Measurements from ENCODE around the gene PPP1R14B.
A peak's percentile ranks its signal among the peaks of the same experiment; 100 is the strongest.

Gene PPP1R14B

GRCh38 chr11:64230171-64230984, 16.4 kb downstream of the PPP1R14B start, which contains the start of gene DNAJC4:
DNAJC4 (plus strand) TSS chr11:64230548; CDS start chr11:64230855, 307 bp downstream.
- peak within 1 kb of the TSS; percentile 93 for H3K4me3 Mint-ChIP-seq
- H3K27me3 Mint-ChIP-seq = no peaks in the 10 kb centered on the region
- H3K27ac Mint-ChIP-seq = peak within 1 kb of the TSS; percentile 96
- peaks cover 35% of the 10 kb centered on the region for H3K4me1 Mint-ChIP-seq
- H3K9me3 Mint-ChIP-seq = no peaks in the 10 kb centered on the region
- peak; percentile 86 to 89 for DNase-seq (ENCODE audit: low spot score in 2 of 2)
- ATAC-seq (ENCODE audit: low read depth) = peak; percentile 52
- H3K36me3 Mint-ChIP-seq = no peaks in the 10 kb centered on the region

- H3K36me3 Mint-ChIP-seq = no peaks in the 10 kb centered on the region
- no peak for ATAC-seq (ENCODE audit: low read depth)
- peak overlapping the region; percentile 93 for H3K4me3 Mint-ChIP-seq
- no peaks in the 10 kb centered on the region for H3K9me3 Mint-ChIP-seq
- H3K27me3 Mint-ChIP-seq = no peaks in the 10 kb centered on the region
- H3K27ac Mint-ChIP-seq = peak overlapping the region; percentile 96
- DNase-seq (ENCODE audit: low spot score in 2 of 2) = no peak
- H3K4me1 Mint-ChIP-seq = peaks cover 39% of the 10 kb centered on the region
Observed at GRCh38 chr11:64229744-64230170, 17.0 kb downstream of the PPP1R14B start.

- peak overlapping the region; percentile 96 for H3K27ac Mint-ChIP-seq
- no peaks in the 10 kb centered on the region for H3K27me3 Mint-ChIP-seq
- H3K4me3 Mint-ChIP-seq = peak overlapping the region; percentile 93
- H3K4me1 Mint-ChIP-seq = peaks cover 40% of the 10 kb centered on the region
- no peaks in the 10 kb centered on the region for H3K36me3 Mint-ChIP-seq
- ATAC-seq (ENCODE audit: low read depth) = no peak
- H3K9me3 Mint-ChIP-seq = no peaks in the 10 kb centered on the region
- DNase-seq (ENCODE audit: low spot score in 2 of 2) = no peak
Observed at GRCh38 chr11:64229090-64229743, 17.5 kb downstream of the PPP1R14B start.

GRCh38 chr11:64227405-64227956, 19.3 kb downstream of the PPP1R14B start:
- ATAC-seq (ENCODE audit: low read depth) (no peak), DNase-seq (ENCODE audit: low spot score in 2 of 2) (no peak)
- H3K4me3 Mint-ChIP-seq = peak overlapping the region; percentile 94

GRCh38 chr11:64226507-64227051, 20.2 kb downstream of the PPP1R14B start:
- H3K36me3 Mint-ChIP-seq = no peaks in the 10 kb centered on the region
- H3K4me1 Mint-ChIP-seq = peaks cover 33% of the 10 kb centered on the region

More at GRCh38 chr11:64227405-64227956, 19.3 kb downstream of the PPP1R14B start:
- H3K36me3 Mint-ChIP-seq = no peaks in the 10 kb centered on the region
- H3K4me1 Mint-ChIP-seq = peaks cover 37% of the 10 kb centered on the region
- H3K27me3 Mint-ChIP-seq = no peaks in the 10 kb centered on the region
- no peaks in the 10 kb centered on the region for H3K9me3 Mint-ChIP-seq
- H3K27ac Mint-ChIP-seq = peak overlapping the region; percentile 89

GRCh38 chr11:64225608-64226506, 20.9 kb downstream of the PPP1R14B start, which contains the start of the genes NUDT22 and TRPT1:
NUDT22 (plus strand) TSS chr11:64226274; CDS start chr11:64226653, 379 bp downstream.
TRPT1 (minus strand) TSS chr11:64226186; CDS start chr11:64225860, 326 bp downstream.
- ATAC-seq (ENCODE audit: low read depth) (peak; percentile 62), DNase-seq (ENCODE audit: low spot score in 2 of 2) (peak; percentile 86 to 88)
- peak within 1 kb of the TSS; percentile 89 for H3K27ac Mint-ChIP-seq
- no peaks in the 10 kb centered on the region for H3K9me3 Mint-ChIP-seq
- H3K27me3 Mint-ChIP-seq = no peaks in the 10 kb centered on the region
- peaks cover 29% of the 10 kb centered on the region for H3K4me1 Mint-ChIP-seq
- peak within 1 kb of the TSS; percentile 94 for H3K4me3 Mint-ChIP-seq
- H3K36me3 Mint-ChIP-seq = peaks cover 2% of the 10 kb centered on the region

More at GRCh38 chr11:64226507-64227051, 20.2 kb downstream of the PPP1R14B start:
- ATAC-seq (ENCODE audit: low read depth) (peak; percentile 26), DNase-seq (ENCODE audit: low spot score in 2 of 2) (peak in 1 of 2 donors; percentile 56)
- Mint-ChIP-seq H3K27me3 (no peaks in the 10 kb centered on the region), H3K9me3 (no peaks in the 10 kb centered on the region), H3K27ac (peak overlapping the region; percentile 89), H3K4me3 (peak overlapping the region; percentile 94)

GRCh38 chr11:64224891-64225607, 21.7 kb downstream of the PPP1R14B start:
- Mint-ChIP-seq H3K4me3 (peak overlapping the region; percentile 94), H3K27me3 (no peaks in the 10 kb centered on the region), H3K27ac (peak overlapping the region; percentile 89), H3K4me1 (peaks cover 28% of the 10 kb centered on the region), H3K9me3 (no peaks in the 10 kb centered on the region), H3K36me3 (peaks cover 2% of the 10 kb centered on the region)
- DNase-seq (ENCODE audit: low spot score in 2 of 2) (peak in 1 of 2 donors; percentile 16), ATAC-seq (ENCODE audit: low read depth) (no peak)

- H3K36me3 Mint-ChIP-seq = peaks cover 2% of the 10 kb centered on the region
- H3K27ac Mint-ChIP-seq = no peak overlapping the region
- DNase-seq (ENCODE audit: low spot score in 2 of 2) (no peak), ATAC-seq (ENCODE audit: low read depth) (no peak)
- H3K4me1 Mint-ChIP-seq = peaks cover 24% of the 10 kb centered on the region
- no peaks in the 10 kb centered on the region for H3K9me3 Mint-ChIP-seq
- H3K27me3 Mint-ChIP-seq = no peaks in the 10 kb centered on the region
- peak overlapping the region; percentile 53 for H3K4me3 Mint-ChIP-seq
Observed at GRCh38 chr11:64224151-64224890, 22.4 kb downstream of the PPP1R14B start.

GRCh38 chr11:64223001-64223651, 23.6 kb downstream of the PPP1R14B start:
- Mint-ChIP-seq H3K27me3 (no peaks in the 10 kb centered on the region), H3K36me3 (peaks cover 6% of the 10 kb centered on the region), H3K4me3 (no peak overlapping the region), H3K4me1 (peaks cover 22% of the 10 kb centered on the region), H3K27ac (no peak overlapping the region), H3K9me3 (no peaks in the 10 kb centered on the region)
- DNase-seq (ENCODE audit: low spot score in 2 of 2) (no peak), ATAC-seq (ENCODE audit: low read depth) (no peak)

GRCh38 chr11:64222651-64223000, 24.1 kb downstream of the PPP1R14B start:
- DNase-seq (ENCODE audit: low spot score in 2 of 2) (no peak), ATAC-seq (ENCODE audit: low read depth) (no peak)
- Mint-ChIP-seq H3K4me3 (no peak overlapping the region), H3K36me3 (peaks cover 6% of the 10 kb centered on the region), H3K27me3 (no peaks in the 10 kb centered on the region), H3K9me3 (no peaks in the 10 kb centered on the region), H3K4me1 (peaks cover 20% of the 10 kb centered on the region), H3K27ac (no peak overlapping the region)

GRCh38 chr11:64220798-64221197, 25.9 kb downstream of the PPP1R14B start:
- Mint-ChIP-seq H3K27ac (no peak overlapping the region), H3K36me3 (peaks cover 10% of the 10 kb centered on the region), H3K9me3 (no peaks in the 10 kb centered on the region), H3K4me1 (peaks cover 11% of the 10 kb centered on the region), H3K27me3 (no peaks in the 10 kb centered on the region), H3K4me3 (no peak overlapping the region)
- DNase-seq (ENCODE audit: low spot score in 2 of 2) (peak in 1 of 2 donors; percentile 11), ATAC-seq (ENCODE audit: low read depth) (no peak)

- Mint-ChIP-seq H3K27me3 (no peaks in the 10 kb centered on the region), H3K4me3 (no peak overlapping the region), H3K9me3 (no peaks in the 10 kb centered on the region), H3K27ac (no peak overlapping the region), H3K36me3 (peaks cover 11% of the 10 kb centered on the region), H3K4me1 (peaks cover 9% of the 10 kb centered on the region)
- no peak for ATAC-seq (ENCODE audit: low read depth)
- no peak for DNase-seq (ENCODE audit: low spot score in 2 of 2)
Observed at GRCh38 chr11:64220271-64220670, 26.5 kb downstream of the PPP1R14B start.

All from memory B cell (primary cell).